Heart left ventricle (tissue), 13 donors: ENCODE data around the gene PIAS4.

Source experiments
- POLR2A ChIP-seq, 2 donors: fragments of 450-650 bp; IDR thresholded peaks; one replicate each; pipeline ENCODE4 v1.6.1; 2017; ENCODE audit warnings: antibody characterized with exemption in 2 of 2, mild to moderate bottlenecking in 2 of 2, moderate library complexity in 2 of 2
- TF ChIP-seq, protein P1 (sequence below), 12 donors: fragments of 200-600 bp; sonication (generic) in 4 of 12; IDR thresholded peaks; one replicate each; pipeline versions ENCODE4 v1.5.0 to v1.8.0; 2018 to 2022; ENCODE audit warnings: antibody characterized with exemption in 12 of 12, mild to moderate bottlenecking in 5 of 12
- donor health status: ischemic (EF 13 %, LVEDD 7.1; RV severe dilation, severe dysfunction).
- donor health status: DM: no; HTN: yes; CAD: no.
- donor health status: DM: no; HTN: no; CAD: no.
- donor health status: ischemic (EF 25% LVEDD 6.9; RV normal size, moderate dysfunction).
- donor health status: ischemic (EF 25% LVEDD 5.7; RV mildly dilated, moderate dysfunction).
- donor health status: ischemic (EF 35%, LVEDD 5.7; RV mildly dilated, moderate dysfunction).
- donor health status: nonischemic (EF 11% LVEDD 7.7; RV severe dilation, severe dysfunction).
- donor health status: DM: yes; HTN: yes; CAD: no.
- donor health status: PGD.
- donor health status: ischemic (EF 29% LVEDD 5.4; RV normal size, mild dysfunction).
- donor health status: nonischemic (EF 23%, LVEDD 6.1; RV moderate dilation, normal function).

DNA sequence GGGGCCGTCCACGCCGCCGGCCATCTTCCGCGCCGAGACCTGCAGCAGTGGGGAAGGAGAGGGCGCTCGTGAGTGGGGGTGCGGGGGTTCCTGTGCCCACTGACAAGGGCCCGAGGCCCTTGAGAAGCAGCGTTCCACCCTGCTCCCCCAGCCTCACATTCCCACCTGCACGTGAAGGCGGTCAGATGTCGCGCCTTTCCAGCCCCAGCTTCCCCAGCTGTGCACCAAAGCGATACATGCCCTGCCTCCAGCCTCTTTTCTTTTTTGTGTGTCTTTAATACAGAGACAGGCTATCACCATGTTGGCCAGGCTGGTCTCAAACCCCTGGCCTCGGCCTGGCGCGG, 47.6 kb downstream of the PIAS4 start:
- TF ChIP-seq, protein P1, sequence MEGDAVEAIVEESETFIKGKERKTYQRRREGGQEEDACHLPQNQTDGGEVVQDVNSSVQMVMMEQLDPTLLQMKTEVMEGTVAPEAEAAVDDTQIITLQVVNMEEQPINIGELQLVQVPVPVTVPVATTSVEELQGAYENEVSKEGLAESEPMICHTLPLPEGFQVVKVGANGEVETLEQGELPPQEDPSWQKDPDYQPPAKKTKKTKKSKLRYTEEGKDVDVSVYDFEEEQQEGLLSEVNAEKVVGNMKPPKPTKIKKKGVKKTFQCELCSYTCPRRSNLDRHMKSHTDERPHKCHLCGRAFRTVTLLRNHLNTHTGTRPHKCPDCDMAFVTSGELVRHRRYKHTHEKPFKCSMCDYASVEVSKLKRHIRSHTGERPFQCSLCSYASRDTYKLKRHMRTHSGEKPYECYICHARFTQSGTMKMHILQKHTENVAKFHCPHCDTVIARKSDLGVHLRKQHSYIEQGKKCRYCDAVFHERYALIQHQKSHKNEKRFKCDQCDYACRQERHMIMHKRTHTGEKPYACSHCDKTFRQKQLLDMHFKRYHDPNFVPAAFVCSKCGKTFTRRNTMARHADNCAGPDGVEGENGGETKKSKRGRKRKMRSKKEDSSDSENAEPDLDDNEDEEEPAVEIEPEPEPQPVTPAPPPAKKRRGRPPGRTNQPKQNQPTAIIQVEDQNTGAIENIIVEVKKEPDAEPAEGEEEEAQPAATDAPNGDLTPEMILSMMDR (IDR thresholded peaks at IDR 0.05) = no peak
- no peak for TF ChIP-seq POLR2A (IDR thresholded peaks at IDR 0.05)
